HEK293 (cell line): ENCODE data around the gene SNRNP70.

Experiments used
- BCL11A ChIP-seq: fragments of 450-650 bp; formaldehyde crosslinking; IDR thresholded peaks from 2 replicates; pipeline ENCODE4 v1.5.1; 2016; ENCODE audit warnings: low read depth, missing biosample characterization, missing genetic modification characterization
- BCL11B ChIP-seq: fragments of 450-650 bp; formaldehyde crosslinking; IDR thresholded peaks from 2 replicates; pipeline ENCODE4 v1.5.1; 2016; ENCODE audit warnings: low read depth, missing biosample characterization, missing genetic modification characterization
- HOXC10 ChIP-seq: sonication (generic); formaldehyde crosslinking; IDR thresholded peaks from 2 replicates; pipeline ENCODE4 v1.8.1; 2023; ENCODE audit warnings: mild to moderate bottlenecking, missing genetic modification reagents
- HOXD13 ChIP-seq: sonication (generic); formaldehyde crosslinking; IDR thresholded peaks from 2 replicates; pipeline ENCODE4 v1.8.0; 2022; ENCODE audit warnings: missing genetic modification reagents, borderline replicate concordance
- IKZF3 ChIP-seq: fragments of 450-650 bp; IDR thresholded peaks from 2 replicates; pipeline ENCODE4 v1.5.0; 2018; ENCODE audit warnings: missing biosample characterization, mild to moderate bottlenecking, missing genetic modification characterization, moderate library complexity
- MZF1 ChIP-seq: fragments of 450-650 bp; formaldehyde crosslinking; IDR thresholded peaks from 2 replicates; pipeline ENCODE4 v1.5.1; 2017; ENCODE audit warnings: missing biosample characterization, missing genetic modification characterization, borderline replicate concordance
- SP2 ChIP-seq: fragments of 450-650 bp; formaldehyde crosslinking; IDR thresholded peaks from 2 replicates; pipeline ENCODE4 v1.5.1; 2016; ENCODE audit warnings: missing biosample characterization, missing genetic modification characterization
- ZBTB17 ChIP-seq: fragments of 450-650 bp; formaldehyde crosslinking; IDR thresholded peaks from 2 replicates; pipeline ENCODE4 v1.5.1; 2016; ENCODE audit warnings: missing biosample characterization, missing genetic modification characterization
- ZBTB48 ChIP-seq: fragments of 450-650 bp; formaldehyde crosslinking; IDR thresholded peaks from 2 replicates; pipeline ENCODE4 v1.5.1; 2016; ENCODE audit warnings: missing biosample characterization, missing genetic modification characterization
- ZNF19 ChIP-seq: fragments of 450-650 bp; formaldehyde crosslinking; IDR thresholded peaks from 2 replicates; pipeline ENCODE4; 2016; ENCODE audit warnings: missing biosample characterization, missing genetic modification characterization, low read depth
- ZNF24 ChIP-seq: fragments of 450-650 bp; formaldehyde crosslinking; IDR thresholded peaks from 2 replicates; pipeline ENCODE4 v1.5.1; 2016; ENCODE audit warnings: missing biosample characterization, missing genetic modification characterization
- ZNF391 ChIP-seq: fragments of 450-650 bp; formaldehyde crosslinking; IDR thresholded peaks from 2 replicates; pipeline ENCODE4 v1.5.1; 2016; ENCODE audit warnings: low read depth, missing biosample characterization, missing genetic modification characterization, borderline replicate concordance
- ZNF394 ChIP-seq: fragments of 450-650 bp; formaldehyde crosslinking; IDR thresholded peaks from 2 replicates; pipeline ENCODE4 v1.5.1; 2016; ENCODE audit warnings: missing biosample characterization, missing genetic modification characterization, mild to moderate bottlenecking, moderate library complexity, borderline replicate concordance
- ZNF571 ChIP-seq: fragments of 450-650 bp; formaldehyde crosslinking; IDR thresholded peaks from 2 replicates; pipeline ENCODE4 v1.5.0; 2017; ENCODE audit warnings: missing biosample characterization, missing genetic modification characterization
- ZSCAN30 ChIP-seq: fragments of 450-650 bp; IDR thresholded peaks from 2 replicates; pipeline ENCODE4 v1.5.1; 2018; ENCODE audit warnings: missing biosample characterization, mild to moderate bottlenecking, missing genetic modification characterization, moderate library complexity
- TF ChIP-seq, protein P1 (sequence below): fragments of 450-650 bp; formaldehyde crosslinking; IDR thresholded peaks from 2 replicates; pipeline ENCODE4 v1.5.1; 2016; ENCODE audit warnings: missing biosample characterization, missing genetic modification characterization
- TF ChIP-seq, protein P2 (sequence below): fragments of 450-650 bp; formaldehyde crosslinking; IDR thresholded peaks from 2 replicates; pipeline ENCODE4 v1.5.1; 2016; ENCODE audit warnings: missing biosample characterization, missing genetic modification characterization, borderline replicate concordance
- TF ChIP-seq, protein P3 (sequence below): fragments of 450-650 bp; formaldehyde crosslinking; IDR thresholded peaks from 2 replicates; pipeline ENCODE4; 2016; ENCODE audit warnings: missing biosample characterization, missing genetic modification characterization
- TF ChIP-seq, protein P4 (sequence below): fragments of 450-650 bp; formaldehyde crosslinking; IDR thresholded peaks from 2 replicates; pipeline ENCODE4 v1.5.1; 2016; ENCODE audit warnings: missing biosample characterization, missing genetic modification characterization, low read depth
- TF ChIP-seq, protein P5 (sequence below): fragments of 450-650 bp; formaldehyde crosslinking; IDR thresholded peaks from 2 replicates; pipeline ENCODE4 v1.5.1; 2016; ENCODE audit warnings: missing biosample characterization, missing genetic modification characterization
- TF ChIP-seq, protein P6 (sequence below): fragments of 450-650 bp; formaldehyde crosslinking; conservative IDR thresholded peaks from 2 replicates; pipeline ENCODE4 v1.5.1; 2016; ENCODE audit warnings: low read depth, missing biosample characterization, missing genetic modification characterization
- TF ChIP-seq, protein P7 (sequence below): fragments of 450-650 bp; formaldehyde crosslinking; IDR thresholded peaks from 2 replicates; pipeline ENCODE4 v1.5.1; 2017; ENCODE audit warnings: missing biosample characterization, missing genetic modification characterization

The SNRNP70 gene

DNA sequence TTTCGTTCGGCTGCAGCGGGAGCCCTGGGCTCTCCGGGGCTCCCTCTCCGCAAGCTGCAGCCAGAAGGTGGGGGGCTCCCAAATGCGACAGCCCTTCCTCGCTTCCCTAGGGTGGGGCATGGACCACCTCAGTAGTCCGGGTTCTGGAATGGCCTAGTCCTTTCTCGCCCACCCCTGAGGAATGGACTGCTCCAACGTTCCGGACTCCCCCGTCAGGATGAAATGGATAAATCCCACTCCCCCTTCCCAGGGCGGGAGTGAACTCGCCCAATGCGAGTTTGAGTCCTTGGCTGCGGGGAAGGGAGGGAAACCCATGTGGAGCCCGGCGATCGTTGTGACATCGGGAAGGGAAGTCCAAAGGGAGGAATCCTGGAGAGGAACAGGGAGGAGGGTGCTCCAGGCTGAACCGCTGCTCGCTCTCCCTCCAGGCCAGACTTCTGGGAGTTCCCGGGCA lies 64.4 kb downstream of the SNRNP70 start (continued):
- TF ChIP-seq, protein P1, sequence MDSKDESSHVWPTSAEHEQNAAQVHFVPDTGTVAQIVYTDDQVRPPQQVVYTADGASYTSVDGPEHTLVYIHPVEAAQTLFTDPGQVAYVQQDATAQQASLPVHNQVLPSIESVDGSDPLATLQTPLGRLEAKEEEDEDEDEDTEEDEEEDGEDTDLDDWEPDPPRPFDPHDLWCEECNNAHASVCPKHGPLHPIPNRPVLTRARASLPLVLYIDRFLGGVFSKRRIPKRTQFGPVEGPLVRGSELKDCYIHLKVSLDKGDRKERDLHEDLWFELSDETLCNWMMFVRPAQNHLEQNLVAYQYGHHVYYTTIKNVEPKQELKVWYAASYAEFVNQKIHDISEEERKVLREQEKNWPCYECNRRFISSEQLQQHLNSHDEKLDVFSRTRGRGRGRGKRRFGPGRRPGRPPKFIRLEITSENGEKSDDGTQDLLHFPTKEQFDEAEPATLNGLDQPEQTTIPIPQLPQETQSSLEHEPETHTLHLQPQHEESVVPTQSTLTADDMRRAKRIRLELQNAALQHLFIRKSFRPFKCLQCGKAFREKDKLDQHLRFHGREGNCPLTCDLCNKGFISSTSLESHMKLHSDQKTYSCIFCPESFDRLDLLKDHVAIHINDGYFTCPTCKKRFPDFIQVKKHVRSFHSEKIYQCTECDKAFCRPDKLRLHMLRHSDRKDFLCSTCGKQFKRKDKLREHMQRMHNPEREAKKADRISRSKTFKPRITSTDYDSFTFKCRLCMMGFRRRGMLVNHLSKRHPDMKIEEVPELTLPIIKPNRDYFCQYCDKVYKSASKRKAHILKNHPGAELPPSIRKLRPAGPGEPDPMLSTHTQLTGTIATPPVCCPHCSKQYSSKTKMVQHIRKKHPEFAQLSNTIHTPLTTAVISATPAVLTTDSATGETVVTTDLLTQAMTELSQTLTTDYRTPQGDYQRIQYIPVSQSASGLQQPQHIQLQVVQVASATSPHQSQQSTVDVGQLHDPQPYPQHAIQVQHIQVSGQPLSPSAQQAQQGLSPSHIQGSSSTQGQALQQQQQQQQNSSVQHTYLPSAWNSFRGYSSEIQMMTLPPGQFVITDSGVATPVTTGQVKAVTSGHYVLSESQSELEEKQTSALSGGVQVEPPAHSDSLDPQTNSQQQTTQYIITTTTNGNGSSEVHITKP (tag by site-specific recombination) = peak; percentile 99
- TF ChIP-seq IKZF3 (tag by site-specific recombination) (peak; percentile 47), ZBTB17 (peak; percentile 86), MZF1 (tag by site-specific recombination) (peak; percentile 29; the same call in 1 of the 2 replicates), ZNF394 (tag by site-specific recombination) (no peak), ZNF571 (tag by site-specific recombination) (no peak), HOXC10 (CRISPR knock-in tag) (0 out of 2 replicates have a peak, but pooled peaks have one; percentile 80), BCL11A (tag by site-specific recombination) (peak; percentile 38; the same call in 1 of the 2 replicates), BCL11B (tag by site-specific recombination) (0 out of 2 replicates have a peak, but pooled peaks have one; percentile 59), ZNF24 (tag by site-specific recombination) (peak; percentile 47), ZBTB48 (tag by site-specific recombination) (peak; percentile 44; the same call in 1 of the 2 replicates), ZNF391 (tag by site-specific recombination) (peak; percentile 83; the same call in 1 of the 2 replicates), ZNF19 (tag by site-specific recombination) (no peak), SP2 (no peak; the same call in 1 of the 2 replicates), HOXD13 (no peak), ZSCAN30 (tag by site-specific recombination) (peak; percentile 59; the same call in 1 of the 2 replicates)
- TF ChIP-seq, protein P2, sequence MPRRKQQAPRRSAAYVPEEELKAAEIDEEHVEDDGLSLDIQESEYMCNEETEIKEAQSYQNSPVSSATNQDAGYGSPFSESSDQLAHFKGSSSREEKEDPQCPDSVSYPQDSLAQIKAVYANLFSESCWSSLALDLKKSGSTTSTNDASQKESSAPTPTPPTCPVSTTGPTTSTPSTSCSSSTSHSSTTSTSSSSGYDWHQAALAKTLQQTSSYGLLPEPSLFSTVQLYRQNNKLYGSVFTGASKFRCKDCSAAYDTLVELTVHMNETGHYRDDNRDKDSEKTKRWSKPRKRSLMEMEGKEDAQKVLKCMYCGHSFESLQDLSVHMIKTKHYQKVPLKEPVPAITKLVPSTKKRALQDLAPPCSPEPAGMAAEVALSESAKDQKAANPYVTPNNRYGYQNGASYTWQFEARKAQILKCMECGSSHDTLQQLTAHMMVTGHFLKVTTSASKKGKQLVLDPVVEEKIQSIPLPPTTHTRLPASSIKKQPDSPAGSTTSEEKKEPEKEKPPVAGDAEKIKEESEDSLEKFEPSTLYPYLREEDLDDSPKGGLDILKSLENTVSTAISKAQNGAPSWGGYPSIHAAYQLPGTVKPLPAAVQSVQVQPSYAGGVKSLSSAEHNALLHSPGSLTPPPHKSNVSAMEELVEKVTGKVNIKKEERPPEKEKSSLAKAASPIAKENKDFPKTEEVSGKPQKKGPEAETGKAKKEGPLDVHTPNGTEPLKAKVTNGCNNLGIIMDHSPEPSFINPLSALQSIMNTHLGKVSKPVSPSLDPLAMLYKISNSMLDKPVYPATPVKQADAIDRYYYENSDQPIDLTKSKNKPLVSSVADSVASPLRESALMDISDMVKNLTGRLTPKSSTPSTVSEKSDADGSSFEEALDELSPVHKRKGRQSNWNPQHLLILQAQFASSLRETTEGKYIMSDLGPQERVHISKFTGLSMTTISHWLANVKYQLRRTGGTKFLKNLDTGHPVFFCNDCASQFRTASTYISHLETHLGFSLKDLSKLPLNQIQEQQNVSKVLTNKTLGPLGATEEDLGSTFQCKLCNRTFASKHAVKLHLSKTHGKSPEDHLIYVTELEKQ (tag by site-specific recombination) = no peak
- TF ChIP-seq, protein P3, sequence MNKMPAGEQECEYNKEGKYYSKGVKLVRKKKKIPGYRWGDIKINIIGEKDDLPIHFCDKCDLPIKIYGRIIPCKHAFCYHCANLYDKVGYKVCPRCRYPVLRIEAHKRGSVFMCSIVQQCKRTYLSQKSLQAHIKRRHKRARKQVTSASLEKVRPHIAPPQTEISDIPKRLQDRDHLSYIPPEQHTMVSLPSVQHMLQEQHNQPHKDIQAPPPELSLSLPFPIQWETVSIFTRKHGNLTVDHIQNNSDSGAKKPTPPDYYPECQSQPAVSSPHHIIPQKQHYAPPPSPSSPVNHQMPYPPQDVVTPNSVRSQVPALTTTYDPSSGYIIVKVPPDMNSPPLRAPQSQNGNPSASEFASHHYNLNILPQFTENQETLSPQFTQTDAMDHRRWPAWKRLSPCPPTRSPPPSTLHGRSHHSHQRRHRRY = no peak
- TF ChIP-seq, protein P4, sequence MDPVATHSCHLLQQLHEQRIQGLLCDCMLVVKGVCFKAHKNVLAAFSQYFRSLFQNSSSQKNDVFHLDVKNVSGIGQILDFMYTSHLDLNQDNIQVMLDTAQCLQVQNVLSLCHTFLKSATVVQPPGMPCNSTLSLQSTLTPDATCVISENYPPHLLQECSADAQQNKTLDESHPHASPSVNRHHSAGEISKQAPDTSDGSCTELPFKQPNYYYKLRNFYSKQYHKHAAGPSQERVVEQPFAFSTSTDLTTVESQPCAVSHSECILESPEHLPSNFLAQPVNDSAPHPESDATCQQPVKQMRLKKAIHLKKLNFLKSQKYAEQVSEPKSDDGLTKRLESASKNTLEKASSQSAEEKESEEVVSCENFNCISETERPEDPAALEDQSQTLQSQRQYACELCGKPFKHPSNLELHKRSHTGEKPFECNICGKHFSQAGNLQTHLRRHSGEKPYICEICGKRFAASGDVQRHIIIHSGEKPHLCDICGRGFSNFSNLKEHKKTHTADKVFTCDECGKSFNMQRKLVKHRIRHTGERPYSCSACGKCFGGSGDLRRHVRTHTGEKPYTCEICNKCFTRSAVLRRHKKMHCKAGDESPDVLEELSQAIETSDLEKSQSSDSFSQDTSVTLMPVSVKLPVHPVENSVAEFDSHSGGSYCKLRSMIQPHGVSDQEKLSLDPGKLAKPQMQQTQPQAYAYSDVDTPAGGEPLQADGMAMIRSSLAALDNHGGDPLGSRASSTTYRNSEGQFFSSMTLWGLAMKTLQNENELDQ (tag by site-specific recombination) = no peak
- TF ChIP-seq, protein P5, sequence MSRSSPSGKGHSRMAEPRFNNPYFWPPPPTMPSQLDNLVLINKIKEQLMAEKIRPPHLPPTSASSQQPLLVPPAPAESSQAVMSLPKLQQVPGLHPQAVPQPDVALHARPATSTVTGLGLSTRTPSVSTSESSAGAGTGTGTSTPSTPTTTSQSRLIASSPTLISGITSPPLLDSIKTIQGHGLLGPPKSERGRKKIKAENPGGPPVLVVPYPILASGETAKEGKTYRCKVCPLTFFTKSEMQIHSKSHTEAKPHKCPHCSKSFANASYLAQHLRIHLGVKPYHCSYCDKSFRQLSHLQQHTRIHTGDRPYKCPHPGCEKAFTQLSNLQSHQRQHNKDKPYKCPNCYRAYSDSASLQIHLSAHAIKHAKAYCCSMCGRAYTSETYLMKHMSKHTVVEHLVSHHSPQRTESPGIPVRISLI = no peak
- TF ChIP-seq, protein P6, sequence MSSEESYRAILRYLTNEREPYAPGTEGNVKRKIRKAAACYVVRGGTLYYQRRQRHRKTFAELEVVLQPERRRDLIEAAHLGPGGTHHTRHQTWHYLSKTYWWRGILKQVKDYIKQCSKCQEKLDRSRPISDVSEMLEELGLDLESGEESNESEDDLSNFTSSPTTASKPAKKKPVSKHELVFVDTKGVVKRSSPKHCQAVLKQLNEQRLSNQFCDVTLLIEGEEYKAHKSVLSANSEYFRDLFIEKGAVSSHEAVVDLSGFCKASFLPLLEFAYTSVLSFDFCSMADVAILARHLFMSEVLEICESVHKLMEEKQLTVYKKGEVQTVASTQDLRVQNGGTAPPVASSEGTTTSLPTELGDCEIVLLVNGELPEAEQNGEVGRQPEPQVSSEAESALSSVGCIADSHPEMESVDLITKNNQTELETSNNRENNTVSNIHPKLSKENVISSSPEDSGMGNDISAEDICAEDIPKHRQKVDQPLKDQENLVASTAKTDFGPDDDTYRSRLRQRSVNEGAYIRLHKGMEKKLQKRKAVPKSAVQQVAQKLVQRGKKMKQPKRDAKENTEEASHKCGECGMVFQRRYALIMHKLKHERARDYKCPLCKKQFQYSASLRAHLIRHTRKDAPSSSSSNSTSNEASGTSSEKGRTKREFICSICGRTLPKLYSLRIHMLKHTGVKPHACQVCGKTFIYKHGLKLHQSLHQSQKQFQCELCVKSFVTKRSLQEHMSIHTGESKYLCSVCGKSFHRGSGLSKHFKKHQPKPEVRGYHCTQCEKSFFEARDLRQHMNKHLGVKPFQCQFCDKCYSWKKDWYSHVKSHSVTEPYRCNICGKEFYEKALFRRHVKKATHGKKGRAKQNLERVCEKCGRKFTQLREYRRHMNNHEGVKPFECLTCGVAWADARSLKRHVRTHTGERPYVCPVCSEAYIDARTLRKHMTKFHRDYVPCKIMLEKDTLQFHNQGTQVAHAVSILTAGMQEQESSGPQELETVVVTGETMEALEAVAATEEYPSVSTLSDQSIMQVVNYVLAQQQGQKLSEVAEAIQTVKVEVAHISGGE (tag by site-specific recombination) = peak; percentile 69; the same call in 1 of the 2 replicates
- TF ChIP-seq, protein P7, sequence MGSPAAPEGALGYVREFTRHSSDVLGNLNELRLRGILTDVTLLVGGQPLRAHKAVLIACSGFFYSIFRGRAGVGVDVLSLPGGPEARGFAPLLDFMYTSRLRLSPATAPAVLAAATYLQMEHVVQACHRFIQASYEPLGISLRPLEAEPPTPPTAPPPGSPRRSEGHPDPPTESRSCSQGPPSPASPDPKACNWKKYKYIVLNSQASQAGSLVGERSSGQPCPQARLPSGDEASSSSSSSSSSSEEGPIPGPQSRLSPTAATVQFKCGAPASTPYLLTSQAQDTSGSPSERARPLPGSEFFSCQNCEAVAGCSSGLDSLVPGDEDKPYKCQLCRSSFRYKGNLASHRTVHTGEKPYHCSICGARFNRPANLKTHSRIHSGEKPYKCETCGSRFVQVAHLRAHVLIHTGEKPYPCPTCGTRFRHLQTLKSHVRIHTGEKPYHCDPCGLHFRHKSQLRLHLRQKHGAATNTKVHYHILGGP (tag by site-specific recombination) = no peak
